ENCODE results near the gene LSM4. TPM values are rescaled to one million over a fixed set of nuclear protein-coding genes. Genes with fewer than 3 reads are reported as not detected.

LSM4 gene
- total and polyA plus RNA-seq, 2 of the 13 experiments (the other 11 are each of a cell fraction or from before 2014, with no cell fraction given) = 65.8 to 166 TPM

- no peak overlapping the region; the same call in 1 of the 2 replicates for H3K9ac ChIP-seq (ENCODE audit: insufficient read depth, low read depth, low read length)
- no peaks in the 10 kb centered on the region for H3K79me2 ChIP-seq (ENCODE audit: insufficient read depth, low read length)
- intact Hi-C loops (cut with micrococcal nuclease; ENCODE audit: unreplicated experiment) (no loop called here), in situ Hi-C loops (cut with HindIII; ENCODE audit: extremely low pct_ligation_motif_present, low pct_unique_long_range_greater_than_20kb) (no loop called here)
- H3K36me3 ChIP-seq (replicated peaks in 1 of 2; ENCODE audit: control insufficient read depth in 1 of 2, insufficient read depth in 2 of 2, low read length in 2 of 2) = peaks cover 6 to 25% of the 10 kb centered on the region in 2 experiments; a peak in 3 of 5 replicates
- ChIA-PET CTCF (ENCODE audit: low intra/inter-chr PET ratio, low total read pairs) (no interaction called here), POLR2A (interaction anchor here (1.1 kb wide), 1 partner anchor 29 kb away, joined by 5 read pairs; no protein-coding TSS in a partner anchor)
- 92% methylated on average over 15 of the region's 20 CpGs for WGBS (ENCODE audit: low lambda C conversion rate)
- peaks cover 73% of the 10 kb centered on the region for H3K4me1 ChIP-seq (ENCODE audit: insufficient read depth, low read length)
- H3K27ac ChIP-seq (ENCODE audit: extremely low read length, insufficient read depth, low read length) = peak overlapping the region; percentile 64
- ATAC-seq (no peak), FAIRE-seq (no peak), DNase-seq (ENCODE audit: low spot score) (no peak)
- H3K9me3 ChIP-seq (ENCODE audit: low read length) = no peaks in the 10 kb centered on the region
- no TSS peak for BruUV-seq (replicated peaks)
- H3K4me2 ChIP-seq (ENCODE audit: low read depth, low read length) = no peak overlapping the region
- H4K20me1 ChIP-seq (ENCODE audit: insufficient read depth, low read length) = no peaks in the 10 kb centered on the region
- no peak overlapping the region for H3K4me3 ChIP-seq (replicated peaks in 1 of 3; ENCODE audit: insufficient read depth in 1 of 3, low read depth in 2 of 3, low read length in 3 of 3)
- H3K27me3 ChIP-seq (ENCODE audit: control insufficient read depth in 1 of 2, insufficient read depth in 2 of 2, low read length in 2 of 2) = no peaks in the 10 kb centered on the region
- H2AFZ ChIP-seq (ENCODE audit: low read length) = no peak overlapping the region
- no peak for TF ChIP-seq MXD3 (CRISPR knock-in tag; IDR thresholded peaks at IDR 0.05)
- no peak for TF ChIP-seq RCOR2 (CRISPR knock-in tag; IDR thresholded peaks at IDR 0.05)
- TF ChIP-seq HNRNPUL1 (IDR thresholded peaks at IDR 0.05; ENCODE audit: low read depth, low read length) = no peak
- TF ChIP-seq SALL1 (CRISPR knock-in tag; IDR thresholded peaks at IDR 0.05) = peak; percentile 26; the same call in 1 of the 2 replicates
- no peak for TF ChIP-seq CREB3 (CRISPR knock-in tag; IDR thresholded peaks at IDR 0.05)
- TF ChIP-seq NR2C2 (CRISPR knock-in tag; IDR thresholded peaks at IDR 0.05; ENCODE audit: borderline replicate concordance) = 0 out of 2 replicates have a peak, but pooled peaks have one; percentile 46
- TF ChIP-seq POLR2AphosphoS2 (IDR thresholded peaks at IDR 0.05; ENCODE audit: low read depth, low read length) = no peak
- no peak for TF ChIP-seq ZBTB43 (CRISPR knock-in tag; conservative IDR thresholded peaks at IDR 0.05)
- TF ChIP-seq RORA (CRISPR knock-in tag; IDR thresholded peaks at IDR 0.05) = no peak
- no peak for TF ChIP-seq GLI4 (CRISPR knock-in tag; IDR thresholded peaks at IDR 0.05; ENCODE audit: borderline replicate concordance)
- no peak for TF ChIP-seq HINFP (CRISPR knock-in tag; IDR thresholded peaks at IDR 0.05; ENCODE audit: low read depth)
- TF ChIP-seq KDM5B (CRISPR knock-in tag; IDR thresholded peaks at IDR 0.05; ENCODE audit: borderline replicate concordance) = peak; percentile 50; the same call in 1 of the 2 replicates
- TF ChIP-seq SP5 (CRISPR knock-in tag; IDR thresholded peaks at IDR 0.05; ENCODE audit: borderline replicate concordance, low read depth) = no peak
- no peak for TF ChIP-seq ZNF784 (CRISPR knock-in tag; IDR thresholded peaks at IDR 0.05; ENCODE audit: borderline replicate concordance)
- TF ChIP-seq ZBTB21 (CRISPR knock-in tag; IDR thresholded peaks at IDR 0.05) = no peak
- TF ChIP-seq GTF2F1 (IDR thresholded peaks at IDR 0.05; ENCODE audit: low read length) = no peak
- no peak for TF ChIP-seq IKZF4 (CRISPR knock-in tag; IDR thresholded peaks at IDR 0.05; ENCODE audit: borderline replicate concordance, low read depth, not compliant biosample characterization)
- TF ChIP-seq SOX5 (CRISPR knock-in tag; IDR thresholded peaks at IDR 0.05; ENCODE audit: borderline replicate concordance) = no peak
Observed at GRCh38 chr19:18308051-18308947, 14.6 kb downstream of the LSM4 start.
